GM12891 (cell line): ENCODE data around the gene PITPNM2.

Source experiments
- DNase-seq: peaks from one replicate; pipeline ENCODE4 v3.0.0; 2011; ENCODE audit warnings: low spot score; ENCODE audit not compliant: insufficient read length
- FAIRE-seq: peaks from 2 replicates; lab custom pipeline; 2011; peaks lifted over from hg19 to GRCh38; lab: Jason Lieb, UNC
- PAX5 ChIP-seq: IDR thresholded peaks from 2 replicates; pipeline ENCODE4 v1.6.1; 2011; ENCODE audit warnings: low read length, moderate library complexity, mild to moderate bottlenecking; ENCODE audit not compliant: insufficient read depth, severe bottlenecking
- POLR2A ChIP-seq: IDR thresholded peaks from 2 replicates; pipeline ENCODE4 v1.6.1; 2011; ENCODE audit warnings: low read depth, low read length, control low read depth
- POLR2AphosphoS5 ChIP-seq: IDR thresholded peaks from 2 replicates; pipeline ENCODE4 v1.6.1; 2011; ENCODE audit warnings: low read depth, low read length, control low read depth
- POU2F2 ChIP-seq: IDR thresholded peaks from 2 replicates; pipeline ENCODE4 v1.6.1; 2011; ENCODE audit warnings: low read depth, mild to moderate bottlenecking, control low read depth, low read length, moderate library complexity
- SPI1 ChIP-seq: IDR thresholded peaks from 2 replicates; pipeline ENCODE4 v1.6.1; 2011; ENCODE audit warnings: low read depth, low read length, control low read depth
- TAF1 ChIP-seq: IDR thresholded peaks from 2 replicates; pipeline ENCODE4 v1.6.1; 2011; ENCODE audit warnings: low read depth, low read length, control low read depth

Gene PITPNM2

GRCh38 chr12:123164222-123164621 lies 13.3 kb upstream of the PITPNM2 start:
- TF ChIP-seq POLR2A, result no peak
- TF ChIP-seq TAF1, result no peak
- no peak for TF ChIP-seq POU2F2
- TF ChIP-seq POLR2AphosphoS5, result no peak
- no peak for TF ChIP-seq SPI1
- TF ChIP-seq PAX5, result no peak
- DNase-seq, result no peak

GRCh38 chr12:123163227-123163626 lies 12.3 kb upstream of the PITPNM2 start:
- FAIRE-seq (no peak), DNase-seq (no peak)
- TF ChIP-seq POU2F2, result no peak
- TF ChIP-seq PAX5, result no peak
- TF ChIP-seq POLR2A, result no peak
- no peak for TF ChIP-seq POLR2AphosphoS5
- no peak for TF ChIP-seq SPI1
- no peak for TF ChIP-seq TAF1

More at GRCh38 chr12:123164222-123164621, 13.3 kb upstream of the PITPNM2 start:
- peak; percentile 26 for FAIRE-seq

GRCh38 chr12:123160801-123161487 lies 10.1 kb upstream of the PITPNM2 start:
- no peak for TF ChIP-seq PAX5
- no peak for TF ChIP-seq POU2F2
- TF ChIP-seq POLR2A, result no peak
- no peak for TF ChIP-seq POLR2AphosphoS5
- TF ChIP-seq SPI1, result no peak
- no peak for TF ChIP-seq TAF1
- DNase-seq (no peak), FAIRE-seq (no peak)

GRCh38 chr12:123153906-123154305 lies 3.0 kb upstream of the PITPNM2 start:
- FAIRE-seq (no peak), DNase-seq (no peak)
- no peak for TF ChIP-seq PAX5
- TF ChIP-seq SPI1, result no peak
- TF ChIP-seq POLR2A, result no peak
- no peak for TF ChIP-seq POU2F2
- TF ChIP-seq POLR2AphosphoS5, result no peak

- DNase-seq, result no peak
- FAIRE-seq, result no peak
- TF ChIP-seq PAX5, result no peak
- no peak for TF ChIP-seq POLR2AphosphoS5
These were observed 1.9 kb upstream of the PITPNM2 start for GRCh38 chr12:123152833-123153232.

GRCh38 chr12:123151457-123152454 lies 866 bp upstream of the PITPNM2 start:
- DNase-seq (no peak), FAIRE-seq (no peak)
- no peak for TF ChIP-seq SPI1

GRCh38 chr12:123150275-123150743 lies 581 bp downstream of the PITPNM2 start:
- TF ChIP-seq POLR2A, result no peak
- TF ChIP-seq TAF1, result no peak
- TF ChIP-seq SPI1, result no peak
- TF ChIP-seq POU2F2, result no peak
- TF ChIP-seq POLR2AphosphoS5, result no peak
- no peak for TF ChIP-seq PAX5
- DNase-seq, result peak; percentile 56

GRCh38 chr12:123149501-123150274 lies 1.2 kb downstream of the PITPNM2 start:
- no peak for TF ChIP-seq TAF1
- no peak for TF ChIP-seq POLR2A
- no peak for TF ChIP-seq PAX5
- no peak for TF ChIP-seq POLR2AphosphoS5
- TF ChIP-seq POU2F2, result no peak
- no peak for TF ChIP-seq SPI1
- FAIRE-seq, result no peak
- no peak for DNase-seq

More at GRCh38 chr12:123150275-123150743, 581 bp downstream of the PITPNM2 start:
- no peak for FAIRE-seq

- no peak for FAIRE-seq
- TF ChIP-seq SPI1, result no peak
- no peak for TF ChIP-seq POLR2AphosphoS5
- DNase-seq, result no peak
These were observed 1.8 kb downstream of the PITPNM2 start for GRCh38 chr12:123149088-123149487.
